Naive thymus-derived CD4-positive, alpha-beta T cell (primary cell): ENCODE results near the gene CCDC192. TPM values are rescaled to one million over a fixed set of nuclear protein-coding genes. Genes with fewer than 3 reads are reported as not detected.

Experiments
- ATAC-seq: fragments of 150-1000 bp; cut with Tn5 transposase; 2 replicates; pipeline ENCODE4 v1.10.0; 2021; ENCODE audit warnings: mild to moderate bottlenecking, moderate library complexity
- CTCF ChIA-PET: fragments of 350-600 bp; sonication (Branson Sonifier 250); formaldehyde crosslinking; loops from one replicate; lab custom pipeline; 2021; ENCODE audit warnings: antibody characterized with exemption; lab: Charles Lee
- POLR2A ChIA-PET: fragments of 350-600 bp; sonication (Branson Sonifier 250); formaldehyde crosslinking; loops from one replicate; lab custom pipeline; 2021; ENCODE audit warnings: antibody characterized with exemption, inconsistent platforms; lab: Charles Lee
- DNase-seq, 9 donors: peaks; one replicate each; pipeline versions ENCODE4 v3.0.0 to v3.0.0-alpha.2; 2020 to 2022; ENCODE audit warnings: mixed read lengths in 1 of 9
- H3K27ac ChIP-seq: one replicate; pipeline ENCODE4 v1.7.0; 2013; ENCODE audit warnings: mild to moderate bottlenecking, low read depth, low read length, moderate library complexity
- H3K27me3 ChIP-seq, 2 donors: one replicate each; pipeline ENCODE4 v1.7.0; 2013; ENCODE audit warnings: low read length in 2 of 2, mild to moderate bottlenecking in 2 of 2, moderate library complexity in 2 of 2; ENCODE audit not compliant: control insufficient read depth in 2 of 2, insufficient read depth in 2 of 2
- H3K36me3 ChIP-seq, 3 experiments: 1 replicate in 2 of 3; 2 replicates in 1 of 3; pipeline ENCODE4 v1.7.0; 2013; ENCODE audit warnings: low read length in 3 of 3, mild to moderate bottlenecking in 3 of 3, moderate library complexity in 1 of 3; ENCODE audit not compliant: insufficient read depth in 3 of 3, control insufficient read depth in 2 of 3
- H3K4me1 ChIP-seq, 2 donors: one replicate each; pipeline ENCODE4 v1.7.0; 2013; ENCODE audit warnings: low read length in 2 of 2, mild to moderate bottlenecking in 2 of 2, moderate library complexity in 1 of 2; ENCODE audit not compliant: control insufficient read depth in 2 of 2, insufficient read depth in 2 of 2
- H3K4me3 ChIP-seq: 2 replicates; pipeline ENCODE4 v1.7.0; 2013; ENCODE audit warnings: mild to moderate bottlenecking, low read length
- H3K9me3 ChIP-seq, 3 experiments: 1 replicate in 2 of 3; 2 replicates in 1 of 3; pipeline ENCODE4 v1.7.0; 2013; ENCODE audit warnings: low read length in 3 of 3; ENCODE audit not compliant: control insufficient read depth in 2 of 3
- H3K27ac Mint-ChIP-seq, 9 donors: one replicate each; pipeline ENCODE4 v1.8.0; 2020 to 2022; ENCODE audit warnings: mixed read lengths in 9 of 9, mild to moderate bottlenecking in 8 of 9, moderate library complexity in 5 of 9, inconsistent platforms in 2 of 9
- H3K27me3 Mint-ChIP-seq, 5 donors: one replicate each; pipeline ENCODE4 v1.8.0; 2021 to 2022; ENCODE audit warnings: mixed read lengths in 5 of 5, mild to moderate bottlenecking in 1 of 5
- H3K36me3 Mint-ChIP-seq, 5 donors: one replicate each; pipeline ENCODE4 v1.8.0; 2020 to 2022; ENCODE audit warnings: mixed read lengths in 5 of 5, mild to moderate bottlenecking in 3 of 5, inconsistent platforms in 1 of 5
- H3K4me1 Mint-ChIP-seq, 7 donors: one replicate each; pipeline ENCODE4 v1.8.0; 2020 to 2022; ENCODE audit warnings: mixed read lengths in 7 of 7, mild to moderate bottlenecking in 3 of 7, inconsistent platforms in 1 of 7
- H3K4me3 Mint-ChIP-seq, 10 donors: one replicate each; pipeline ENCODE4 v1.8.0; 2020 to 2022; ENCODE audit warnings: mild to moderate bottlenecking in 10 of 10, mixed read lengths in 10 of 10, moderate library complexity in 6 of 10, inconsistent platforms in 2 of 10
- H3K9me3 Mint-ChIP-seq, 11 donors: one replicate each; pipeline ENCODE4 v1.8.0; 2020 to 2022; ENCODE audit warnings: mixed read lengths in 11 of 11, mild to moderate bottlenecking in 4 of 11, inconsistent platforms in 1 of 11, moderate library complexity in 1 of 11
- intact Hi-C, 2 donors: fragments of 100-400 bp; cut with micrococcal nuclease; formaldehyde crosslinking; loops; one replicate each; pipeline ENCODE4 v1.15.1; 2023
- polyA plus RNA-seq, 2 donors: library from polyadenylated mRNA; unstranded; fragments of 300-500 nt; fragmentation: Illumina TruSeq; gene quantifications; one replicate each; pipeline ENCODE4 v1.2.3, GENCODE V29; 2021
- total RNA-seq, 6 experiments: library from RNA in 5 of 6; stranded (reverse) in 5 of 6; gene quantifications; 1 replicate in 5 of 6; 2 replicates in 1 of 6; pipeline ENCODE4 v1.2.3 and lab custom pipeline; 2021 to 2026

The CCDC192 gene
- total and polyA plus RNA-seq, 7 experiments from 2014 or later = not detected

DNA sequence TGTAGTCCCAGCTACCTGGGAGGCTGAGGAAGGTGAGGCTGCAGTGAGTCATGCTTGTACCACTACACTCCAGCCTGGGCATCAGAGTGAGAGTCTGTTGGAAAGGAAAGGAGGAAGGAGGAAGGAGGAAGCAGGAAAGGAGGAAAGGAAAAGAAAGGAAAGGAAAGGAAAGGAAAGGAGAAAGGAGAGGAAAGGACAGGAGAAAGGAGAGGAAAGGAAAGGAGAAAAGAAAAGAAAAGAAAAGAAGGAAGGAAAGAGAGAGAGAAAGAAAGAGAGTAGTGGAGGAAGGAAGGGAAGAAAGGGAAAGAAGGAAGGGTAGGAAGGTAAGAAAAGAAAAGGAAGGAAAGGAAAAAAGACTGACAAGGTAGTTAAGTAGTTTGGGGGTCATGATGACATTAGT, 217.7 kb downstream of the CCDC192 start:
- DNase-seq (no peak), ATAC-seq (no peak)
- peaks cover 0 to 4% (median 0%) of the 10 kb centered on the region in 5 donors for H3K27me3 Mint-ChIP-seq
- H3K27ac Mint-ChIP-seq = no peak overlapping the region
- no peaks in the 10 kb centered on the region for H3K27me3 ChIP-seq
- H3K36me3 Mint-ChIP-seq = no peaks in the 10 kb centered on the region
- no peak overlapping the region for H3K4me3 Mint-ChIP-seq
- peaks cover 0 to 1% (median 0%) of the 10 kb centered on the region in 11 donors for H3K9me3 Mint-ChIP-seq
- no peaks in the 10 kb centered on the region for H3K36me3 ChIP-seq
- H3K4me1 Mint-ChIP-seq = peaks cover 8 to 12% (median 8%) of the 10 kb centered on the region in 7 donors
- ChIA-PET CTCF (no interaction called here), POLR2A (no interaction called here)
- no peak overlapping the region for H3K4me3 ChIP-seq
- H3K4me1 ChIP-seq = no peaks in the 10 kb centered on the region
- H3K9me3 ChIP-seq = no peaks in the 10 kb centered on the region
- intact Hi-C loops = no loop called here
- H3K27ac ChIP-seq = no peak overlapping the region

DNA sequence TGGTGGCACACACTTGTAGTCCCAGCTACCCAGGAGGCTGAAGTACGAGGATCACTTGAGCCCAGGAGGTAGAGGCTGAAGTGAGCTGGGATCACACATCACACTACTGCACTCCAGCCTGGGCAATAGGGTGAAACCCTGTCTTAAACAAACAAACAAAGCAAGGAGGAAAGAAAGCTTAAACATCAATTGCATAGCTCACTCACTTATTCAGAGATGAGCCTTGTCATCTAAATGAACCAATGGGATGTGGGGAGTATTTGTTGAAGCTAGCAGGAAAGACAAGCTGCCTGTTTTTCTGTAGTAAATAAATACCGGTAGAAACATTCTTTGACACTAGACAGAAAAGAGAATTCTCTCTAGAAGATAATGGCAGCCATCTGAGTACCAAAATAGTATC, 219.4 kb downstream of the CCDC192 start:
- Mint-ChIP-seq H3K9me3 (peaks cover 0 to 1% (median 0%) of the 10 kb centered on the region in 11 donors), H3K36me3 (no peaks in the 10 kb centered on the region), H3K4me3 (no peak overlapping the region), H3K27ac (no peak overlapping the region), H3K4me1 (no peaks in the 10 kb centered on the region), H3K27me3 (peaks cover 0 to 6% (median 5%) of the 10 kb centered on the region in 5 donors)
- no peaks in the 10 kb centered on the region for H3K9me3 ChIP-seq
- ChIA-PET CTCF (interaction anchor here (0.6 kb wide), 1 partner anchor 27 kb away, joined by 3 read pairs; no protein-coding TSS in a partner anchor), POLR2A (no interaction called here)
- H3K4me1 ChIP-seq = no peaks in the 10 kb centered on the region
- intact Hi-C loops = no loop called here
- H3K27me3 ChIP-seq = no peaks in the 10 kb centered on the region
- no peak for DNase-seq
- no peaks in the 10 kb centered on the region for H3K36me3 ChIP-seq
- ATAC-seq = no peak
- H3K4me3 ChIP-seq = no peak overlapping the region
- H3K27ac ChIP-seq = no peak overlapping the region

GRCh38 chr5:127923804-127924570, 220.8 kb downstream of the CCDC192 start:
- intact Hi-C loops = no loop called here
- POLR2A ChIA-PET = no interaction called here
- CTCF ChIA-PET = no interaction called here
- ATAC-seq (no peak), DNase-seq (no peak)
- no peaks in the 10 kb centered on the region for H3K9me3 ChIP-seq
- no peak overlapping the region for H3K4me3 ChIP-seq
- peaks cover 0 to 12% (median 10%) of the 10 kb centered on the region in 5 donors for H3K27me3 Mint-ChIP-seq
- no peaks in the 10 kb centered on the region for H3K36me3 ChIP-seq
- H3K27ac ChIP-seq = no peak overlapping the region
- H3K27me3 ChIP-seq = no peaks in the 10 kb centered on the region
- no peaks in the 10 kb centered on the region for H3K4me1 Mint-ChIP-seq
- H3K27ac Mint-ChIP-seq = no peak overlapping the region
- peaks cover 0 to 2% (median 0%) of the 10 kb centered on the region in 11 donors for H3K9me3 Mint-ChIP-seq
- H3K4me3 Mint-ChIP-seq = no peak overlapping the region
- no peaks in the 10 kb centered on the region for H3K4me1 ChIP-seq
- H3K36me3 Mint-ChIP-seq = no peaks in the 10 kb centered on the region

GRCh38 chr5:127924606-127925005, 221.4 kb downstream of the CCDC192 start:
- ATAC-seq (no peak), DNase-seq (no peak)
- no peak overlapping the region for H3K27ac ChIP-seq
- no peaks in the 10 kb centered on the region for H3K27me3 ChIP-seq
- no peaks in the 10 kb centered on the region for H3K36me3 Mint-ChIP-seq
- ChIA-PET POLR2A (interaction anchor here (0.6 kb wide), 1 partner anchor 26 kb away, joined by 3 read pairs; no protein-coding TSS in a partner anchor), CTCF (no interaction called here)
- no peak overlapping the region for H3K4me3 Mint-ChIP-seq
- no peaks in the 10 kb centered on the region for H3K9me3 ChIP-seq
- H3K9me3 Mint-ChIP-seq = peaks cover 0 to 2% (median 0%) of the 10 kb centered on the region in 11 donors
- H3K4me1 ChIP-seq = no peaks in the 10 kb centered on the region
- intact Hi-C loops = no loop called here
- H3K4me3 ChIP-seq = no peak overlapping the region
- no peak overlapping the region for H3K27ac Mint-ChIP-seq
- H3K4me1 Mint-ChIP-seq = no peaks in the 10 kb centered on the region
- H3K27me3 Mint-ChIP-seq = peaks cover 0 to 12% (median 10%) of the 10 kb centered on the region in 5 donors
- H3K36me3 ChIP-seq = no peaks in the 10 kb centered on the region

DNA sequence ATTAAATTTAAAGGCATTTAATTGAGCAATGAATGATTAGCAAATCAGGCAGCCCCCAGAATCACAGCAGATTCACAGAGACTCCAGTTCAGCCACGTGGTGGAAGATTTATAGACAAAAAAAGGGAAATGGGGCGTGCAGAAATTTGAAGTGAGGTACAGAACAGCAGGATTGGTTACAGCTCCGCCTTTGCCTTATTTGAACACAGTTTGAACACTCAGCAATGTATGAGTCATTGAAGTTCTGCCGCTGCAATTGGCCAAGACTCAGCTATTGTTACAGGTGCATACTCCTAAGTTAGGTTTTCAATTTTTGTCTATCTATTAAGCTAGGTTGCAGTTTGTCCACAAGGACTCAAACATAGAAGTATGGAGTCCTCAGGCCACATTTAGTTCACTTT, 222.7 kb downstream of the CCDC192 start:
- Mint-ChIP-seq H3K4me1 (no peaks in the 10 kb centered on the region), H3K9me3 (peaks cover 0 to 2% (median 0%) of the 10 kb centered on the region in 11 donors), H3K4me3 (no peak overlapping the region), H3K27ac (no peak overlapping the region), H3K27me3 (peaks cover 0 to 12% (median 10%) of the 10 kb centered on the region in 5 donors), H3K36me3 (peaks cover 0 to under 1% (median 0%) of the 10 kb centered on the region in 5 donors)
- Histone ChIP-seq H3K4me3 (no peak overlapping the region), H3K27me3 (no peaks in the 10 kb centered on the region), H3K9me3 (no peaks in the 10 kb centered on the region), H3K27ac (no peak overlapping the region), H3K4me1 (no peaks in the 10 kb centered on the region), H3K36me3 (no peaks in the 10 kb centered on the region)
- ATAC-seq (no peak), DNase-seq (no peak)
- ChIA-PET CTCF (no interaction called here), POLR2A (interaction anchor here (0.9 kb wide), 1 partner anchor 14 kb away, joined by 3 read pairs; no protein-coding TSS in a partner anchor)
- intact Hi-C loops = no loop called here

DNA sequence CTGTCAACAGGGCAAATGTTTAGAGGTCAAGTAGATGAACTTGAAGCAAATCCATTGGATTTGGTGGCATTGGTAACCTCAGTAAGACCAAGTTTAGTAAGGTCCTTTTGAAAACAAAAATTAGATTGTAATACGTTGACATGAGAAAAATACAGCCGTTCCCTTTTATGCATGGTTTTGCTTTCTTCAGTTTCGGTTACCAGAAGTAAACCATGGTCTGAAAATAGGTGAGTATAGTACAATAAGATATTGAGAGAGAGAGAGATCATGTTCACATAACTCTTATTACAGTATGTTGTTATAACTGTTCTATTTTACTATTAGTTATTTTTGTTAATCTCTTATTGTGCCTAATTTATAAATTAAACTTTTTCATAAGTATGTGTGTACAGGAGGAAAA, 223.8 kb downstream of the CCDC192 start:
- intact Hi-C loops = no loop called here
- peaks cover 0 to 12% (median 10%) of the 10 kb centered on the region in 5 donors for H3K27me3 Mint-ChIP-seq
- H3K9me3 ChIP-seq = no peaks in the 10 kb centered on the region
- peaks cover 0 to 2% (median 0%) of the 10 kb centered on the region in 11 donors for H3K9me3 Mint-ChIP-seq
- DNase-seq (no peak), ATAC-seq (no peak)
- peaks cover 0 to 4% (median 0%) of the 10 kb centered on the region in 5 donors for H3K36me3 Mint-ChIP-seq
- H3K27me3 ChIP-seq = no peaks in the 10 kb centered on the region
- H3K4me1 Mint-ChIP-seq = no peaks in the 10 kb centered on the region
- H3K4me3 ChIP-seq = no peak overlapping the region
- no peak overlapping the region for H3K4me3 Mint-ChIP-seq
- H3K27ac Mint-ChIP-seq = no peak overlapping the region
- no peaks in the 10 kb centered on the region for H3K36me3 ChIP-seq
- ChIA-PET CTCF (no interaction called here), POLR2A (no interaction called here)
- no peaks in the 10 kb centered on the region for H3K4me1 ChIP-seq
- no peak overlapping the region for H3K27ac ChIP-seq

GRCh38 chr5:127928053-127928452, 224.9 kb downstream of the CCDC192 start:
- H3K4me1 Mint-ChIP-seq = no peaks in the 10 kb centered on the region
- ATAC-seq (no peak), DNase-seq (no peak)
- no peaks in the 10 kb centered on the region for H3K36me3 ChIP-seq
- H3K27me3 ChIP-seq = no peaks in the 10 kb centered on the region
- no peak overlapping the region for H3K4me3 ChIP-seq
- H3K27ac Mint-ChIP-seq = no peak overlapping the region
- no peak overlapping the region for H3K4me3 Mint-ChIP-seq
- CTCF ChIA-PET = no interaction called here
- H3K4me1 ChIP-seq = no peaks in the 10 kb centered on the region
- H3K9me3 Mint-ChIP-seq = peaks cover 0 to 4% (median 0%) of the 10 kb centered on the region in 11 donors
- H3K9me3 ChIP-seq = no peaks in the 10 kb centered on the region
- no peak overlapping the region for H3K27ac ChIP-seq
- POLR2A ChIA-PET = no interaction called here
- intact Hi-C loops = no loop called here
- peaks cover 0 to 12% (median 10%) of the 10 kb centered on the region in 5 donors for H3K27me3 Mint-ChIP-seq
- H3K36me3 Mint-ChIP-seq = peaks cover 0 to 4% (median 0%) of the 10 kb centered on the region in 5 donors
